HepG2 (cell line): ENCODE results near the gene COPS8. TPM values are rescaled to one million over a fixed set of nuclear protein-coding genes. Genes with fewer than 3 reads are reported as not detected.

Experiments
- CCAR2 ChIP-seq: fragments of 200-400 bp; formaldehyde crosslinking; optimal IDR thresholded peaks from 2 replicates; pipeline ENCODE3; 2018; ENCODE audit warnings: low read depth, mild to moderate bottlenecking, low read length, moderate library complexity
- CHD2 ChIP-seq: IDR thresholded peaks from 2 replicates; pipeline ENCODE4 v1.6.1; 2011; ENCODE audit warnings: low read depth, low read length, improper control_type of control experiment
- CSRNP1 ChIP-seq: sonication (generic); formaldehyde crosslinking; IDR thresholded peaks from 2 replicates; pipeline ENCODE4 v1.8.1; 2023; ENCODE audit warnings: mild to moderate bottlenecking, missing genetic modification reagents
- FIP1L1 ChIP-seq: fragments of 200-400 bp; formaldehyde crosslinking; IDR thresholded peaks from 2 replicates; pipeline ENCODE4 v1.6.1; 2018; ENCODE audit warnings: low read depth, mild to moderate bottlenecking, low read length, moderate library complexity, borderline replicate concordance; ENCODE audit not compliant: insufficient read depth
- HBP1 ChIP-seq: IDR thresholded peaks from 2 replicates; pipeline ENCODE4 v1.6.1; 2016; ENCODE audit warnings: low read depth, control low read depth
- JARID2 ChIP-seq: sonication (generic); formaldehyde crosslinking; IDR thresholded peaks from 2 replicates; pipeline ENCODE4 v1.8.1; 2023; ENCODE audit warnings: missing genetic modification reagents, inconsistent platforms; ENCODE audit not compliant: insufficient replicate concordance
- MAFK ChIP-seq, 2 experiments: IDR thresholded peaks in 1 of 2; conservative IDR thresholded peaks in 1 of 2; 2 replicates each; pipeline ENCODE4 v1.6.1; 2011; ENCODE audit warnings: improper control_type of control experiment in 2 of 2, low read length in 2 of 2
- SIX4 ChIP-seq: sonication (generic); formaldehyde crosslinking; IDR thresholded peaks from 2 replicates; pipeline ENCODE4 v1.4.0; 2020; ENCODE audit warnings: missing genetic modification reagents
- SMARCE1 ChIP-seq: fragments of 450-650 bp; IDR thresholded peaks from 2 replicates; pipeline ENCODE4 v1.6.1; 2017; ENCODE audit warnings: borderline replicate concordance
- SNRNP70 ChIP-seq: fragments of 200-400 bp; formaldehyde crosslinking; IDR thresholded peaks from 2 replicates; pipeline ENCODE4 v1.6.1; 2017; ENCODE audit warnings: mild to moderate bottlenecking, low read depth, low read length, moderate library complexity
- SOX6 ChIP-seq, 2 experiments: fragments of 450-650 bp in 1 of 2; sonication (generic) in 1 of 2; formaldehyde crosslinking in 1 of 2; IDR thresholded peaks; 2 replicates each; pipeline versions ENCODE4 v1.4.0 to v1.6.1; 2017 to 2020; ENCODE audit warnings: antibody characterized with exemption in 1 of 2, mild to moderate bottlenecking in 1 of 2, missing genetic modification reagents in 1 of 2
- SRSF9 ChIP-seq: fragments of 200-400 bp; formaldehyde crosslinking; IDR thresholded peaks from 2 replicates; pipeline ENCODE4 v1.6.1; 2018; ENCODE audit warnings: borderline replicate concordance, mild to moderate bottlenecking, low read depth, low read length; ENCODE audit not compliant: insufficient read depth, poor library complexity, severe bottlenecking
- TGIF2 ChIP-seq: IDR thresholded peaks from 2 replicates; pipeline ENCODE4 v1.6.1; 2016; ENCODE audit warnings: control low read depth, missing compliant biosample characterization
- ZFX ChIP-seq: sonication (generic); formaldehyde crosslinking; IDR thresholded peaks from 2 replicates; pipeline ENCODE4 v1.4.0; 2020; ENCODE audit warnings: mild to moderate bottlenecking, low read depth, missing genetic modification reagents, moderate library complexity
- ZMYM3 ChIP-seq: sonication (generic); formaldehyde crosslinking; IDR thresholded peaks from 2 replicates; pipeline ENCODE4 v1.5.1; 2020; ENCODE audit warnings: mild to moderate bottlenecking, missing genetic modification reagents
- ZNF138 ChIP-seq: sonication (generic); formaldehyde crosslinking; IDR thresholded peaks from 2 replicates; pipeline ENCODE4 v1.5.0; 2020; ENCODE audit warnings: mild to moderate bottlenecking, low read depth, missing genetic modification reagents
- ZNF383 ChIP-seq: sonication (generic); formaldehyde crosslinking; IDR thresholded peaks from 2 replicates; pipeline ENCODE4 v1.4.0; 2020; ENCODE audit warnings: missing genetic modification reagents, mild to moderate bottlenecking, borderline replicate concordance
- ZNF574 ChIP-seq: sonication (generic); formaldehyde crosslinking; IDR thresholded peaks from 2 replicates; pipeline ENCODE4 v1.4.0; 2020; ENCODE audit warnings: missing genetic modification reagents
- ZNF607 ChIP-seq: sonication (generic); formaldehyde crosslinking; IDR thresholded peaks from 2 replicates; pipeline ENCODE4 v1.5.1; 2020; ENCODE audit warnings: missing genetic modification reagents, mild to moderate bottlenecking, borderline replicate concordance
- ZNF720 ChIP-seq: sonication (generic); formaldehyde crosslinking; IDR thresholded peaks from 2 replicates; pipeline ENCODE4 v1.4.0; 2020; ENCODE audit warnings: missing genetic modification reagents
- polyA plus RNA-seq, 8 experiments: library from polyadenylated mRNA; depleted of rRNA in 3 of 8; stranded (reverse) in 7 of 8; unstranded in 1 of 8; fragments of >200 nt; fragmentation: Illumina TruSeq in 4 of 8; extraction: Trizol in 4 of 8; gene quantifications; 2 replicates each; pipeline versions ENCODE4 v1.2.1 to v1.2.3, GENCODE V29; 2011 to 2016; ENCODE audit warnings: low read depth in 4 of 8, missing spikeins in 1 of 8, mixed read lengths in 1 of 8; ENCODE audit not compliant: insufficient read depth in 1 of 8
- total RNA-seq, 5 experiments: library from RNA; depleted of rRNA; stranded (reverse); fragments of >200 nt; fragmentation: Illumina TruSeq; extraction: Trizol; gene quantifications; 2 replicates each; pipeline ENCODE4 v1.2.3, GENCODE V29; 2016; ENCODE audit warnings: low read depth in 1 of 5
- TF ChIP-seq, protein P1 (sequence below): sonication (generic); formaldehyde crosslinking; IDR thresholded peaks from 2 replicates; pipeline ENCODE4 v1.4.0; 2020; ENCODE audit warnings: missing genetic modification reagents

COPS8 gene
- total and polyA plus RNA-seq, 2 of the 13 experiments (the other 11 are each of a cell fraction or from before 2014, with no cell fraction given), result 86.3 to 96.6 TPM

DNA sequence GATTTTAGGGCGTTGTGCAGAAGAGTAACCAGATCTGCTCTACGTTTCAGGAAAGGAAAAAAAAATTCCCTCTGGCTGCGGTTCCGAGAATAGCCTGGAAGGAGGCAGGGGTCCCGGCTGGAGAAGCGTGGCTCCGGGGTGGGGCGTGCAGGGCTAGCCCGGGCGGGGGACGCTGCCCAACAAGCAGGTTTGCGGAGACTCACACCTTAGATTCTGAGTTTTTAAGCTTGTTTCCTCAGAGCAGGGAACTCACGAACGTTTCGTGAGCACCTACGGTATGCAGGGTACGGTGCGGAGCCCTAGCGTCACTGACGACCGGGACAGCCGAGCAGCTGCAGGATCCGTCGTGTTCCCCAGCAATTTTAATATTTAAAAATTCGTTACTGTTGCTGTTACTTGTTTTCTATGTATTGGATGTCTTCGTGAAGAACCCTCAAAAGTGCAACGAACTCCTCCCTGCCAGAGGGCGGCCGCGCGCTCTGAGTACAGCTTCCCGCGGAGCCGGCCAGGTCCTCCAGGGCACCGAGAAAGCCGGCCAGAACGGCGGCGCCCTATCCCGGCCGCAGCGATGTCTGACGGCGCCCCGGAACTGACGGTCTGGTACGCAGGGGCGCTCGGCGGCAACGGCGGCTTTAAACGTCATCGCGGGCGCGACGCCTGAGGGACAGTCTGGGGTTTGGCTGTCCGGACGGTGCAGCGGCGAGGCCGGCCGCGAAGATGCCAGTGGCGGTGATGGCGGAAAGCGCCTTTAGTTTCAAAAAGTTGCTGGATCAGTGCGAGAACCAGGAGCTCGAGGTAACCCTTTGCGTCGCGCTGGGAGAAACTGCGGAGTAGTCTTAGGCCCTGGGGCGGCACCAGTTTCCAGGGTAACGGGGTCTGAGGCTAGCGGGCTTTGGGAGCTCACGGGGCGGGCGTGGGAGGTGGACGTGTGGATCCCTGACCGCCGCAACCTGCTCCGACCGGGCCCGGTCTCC, at the start of gene COPS8 (continued):
- peak; percentile 100 for TF ChIP-seq ZNF574
- TF ChIP-seq ZMYM3 (CRISPR knock-in tag), result 0 out of 2 replicates have a peak, but pooled peaks have one; percentile 10
- TF ChIP-seq, protein P1, sequence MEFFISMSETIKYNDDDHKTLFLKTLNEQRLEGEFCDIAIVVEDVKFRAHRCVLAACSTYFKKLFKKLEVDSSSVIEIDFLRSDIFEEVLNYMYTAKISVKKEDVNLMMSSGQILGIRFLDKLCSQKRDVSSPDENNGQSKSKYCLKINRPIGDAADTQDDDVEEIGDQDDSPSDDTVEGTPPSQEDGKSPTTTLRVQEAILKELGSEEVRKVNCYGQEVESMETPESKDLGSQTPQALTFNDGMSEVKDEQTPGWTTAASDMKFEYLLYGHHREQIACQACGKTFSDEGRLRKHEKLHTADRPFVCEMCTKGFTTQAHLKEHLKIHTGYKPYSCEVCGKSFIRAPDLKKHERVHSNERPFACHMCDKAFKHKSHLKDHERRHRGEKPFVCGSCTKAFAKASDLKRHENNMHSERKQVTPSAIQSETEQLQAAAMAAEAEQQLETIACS (CRISPR knock-in tag), result peak; percentile 66; the same call in 1 of the 2 replicates
- TF ChIP-seq CHD2, result no peak
- TF ChIP-seq TGIF2 (CRISPR knock-in tag), result peak; percentile 91
- no peak for TF ChIP-seq ZNF720 (CRISPR knock-in tag)
- no peak for TF ChIP-seq ZNF138 (CRISPR knock-in tag)
- TF ChIP-seq JARID2 (CRISPR knock-in tag), result peak; percentile 97
- 0 out of 2 replicates have a peak, but pooled peaks have one; percentile 70 for TF ChIP-seq ZNF383 (CRISPR knock-in tag)
- TF ChIP-seq FIP1L1, result no peak
- TF ChIP-seq ZNF607, result peak; percentile 97; the same call in 1 of the 2 replicates
- TF ChIP-seq SMARCE1, result no peak
- peak; percentile 97 for TF ChIP-seq ZFX (CRISPR knock-in tag)
- TF ChIP-seq SIX4 (CRISPR knock-in tag), result peak; percentile 84
- TF ChIP-seq SOX6 (IDR thresholded peaks at IDR 0.05), result no peak
- TF ChIP-seq SOX6 (CRISPR knock-in tag; IDR thresholded peaks at IDR 0.05), result peak; percentile 75
- TF ChIP-seq HBP1, result peak; percentile 99
- no peak for TF ChIP-seq SNRNP70
- TF ChIP-seq MAFK (conservative IDR thresholded peaks at IDR 0.05 in 1 of 2, IDR thresholded peaks at IDR 0.05 in 1 of 2; ENCODE audit: low read length in 2 of 2), result no peak
- TF ChIP-seq SRSF9, result no peak
- no peak for TF ChIP-seq CCAR2
- TF ChIP-seq CSRNP1 (CRISPR knock-in tag), result peak; percentile 81
